CD4-positive, alpha-beta T cell treated with Interleukin-4 for 4 hours (primary cell): ENCODE data around the gene NUTM2F.
"Not testable (repeated sequence)": the region's sequence is repeated elsewhere in the genome, so short reads cannot be mapped to it uniquely, and the experiment has no call there.

ENCODE experiments used
- DNase-seq: peaks from one replicate; pipeline ENCODE4 v3.0.0-alpha.2; 2020

The NUTM2F gene

GRCh38 chr9:94315034-94315984 is 13.1 kb downstream of the NUTM2F start:
- DNase-seq, result not testable (repeated sequence)

- no peak for DNase-seq
Measured at GRCh38 chr9:94303321-94303720, 25.1 kb downstream of the NUTM2F start.

DNA sequence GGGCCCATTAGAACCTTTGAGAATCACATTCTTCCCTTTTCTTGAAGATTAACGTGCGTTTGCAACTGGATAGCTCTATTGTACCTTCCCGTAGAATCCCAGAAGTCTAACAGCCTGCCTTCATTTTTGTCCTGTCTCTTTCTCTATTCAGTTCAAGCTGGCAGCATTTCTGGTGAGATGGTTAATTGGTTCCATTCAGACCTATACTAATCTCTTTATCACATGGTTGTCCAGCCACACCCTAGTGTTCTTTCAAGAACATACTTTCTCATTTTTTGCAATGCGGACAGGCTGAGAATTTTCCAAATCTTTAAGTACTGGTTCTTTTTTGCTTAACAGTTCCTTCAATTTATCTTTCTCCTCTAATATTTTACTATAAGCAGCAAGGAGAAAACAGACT is 26.0 kb downstream of the NUTM2F start:
- no peak for DNase-seq

- DNase-seq, result no peak
Measured at GRCh38 chr9:94301583-94301982, 26.9 kb downstream of the NUTM2F start.

DNA sequence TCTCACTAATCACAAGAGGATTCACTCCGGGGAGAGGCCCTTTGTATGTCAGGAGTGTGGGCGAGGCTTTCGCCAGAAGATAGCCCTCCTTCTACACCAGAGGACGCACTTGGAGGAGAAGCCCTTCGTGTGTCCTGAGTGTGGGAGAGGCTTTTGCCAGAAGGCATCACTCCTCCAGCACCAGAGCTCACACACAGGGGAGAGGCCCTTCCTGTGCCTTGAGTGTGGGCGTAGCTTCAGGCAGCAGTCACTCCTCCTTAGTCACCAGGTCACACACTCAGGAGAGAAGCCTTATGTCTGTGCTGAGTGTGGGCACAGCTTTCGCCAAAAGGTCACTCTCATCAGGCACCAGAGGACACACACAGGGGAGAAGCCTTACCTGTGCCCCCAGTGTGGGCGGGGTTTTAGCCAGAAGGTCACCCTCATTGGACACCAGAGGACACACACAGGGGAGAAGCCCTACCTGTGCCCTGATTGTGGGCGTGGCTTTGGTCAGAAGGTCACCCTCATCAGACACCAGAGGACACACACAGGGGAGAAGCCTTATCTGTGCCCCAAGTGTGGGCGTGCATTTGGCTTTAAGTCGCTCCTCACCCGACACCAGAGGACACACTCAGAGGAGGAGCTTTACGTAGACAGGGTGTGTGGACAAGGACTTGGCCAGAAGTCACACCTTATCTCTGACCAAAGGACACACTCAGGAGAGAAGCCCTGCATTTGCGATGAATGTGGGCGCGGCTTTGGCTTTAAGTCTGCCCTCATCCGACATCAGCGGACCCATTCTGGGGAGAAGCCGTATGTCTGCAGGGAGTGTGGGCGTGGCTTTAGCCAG is 27.8 kb downstream of the NUTM2F start:
- no peak for DNase-seq

- DNase-seq, result no peak
Measured at GRCh38 chr9:94298949-94299599, 29.4 kb downstream of the NUTM2F start.

DNA sequence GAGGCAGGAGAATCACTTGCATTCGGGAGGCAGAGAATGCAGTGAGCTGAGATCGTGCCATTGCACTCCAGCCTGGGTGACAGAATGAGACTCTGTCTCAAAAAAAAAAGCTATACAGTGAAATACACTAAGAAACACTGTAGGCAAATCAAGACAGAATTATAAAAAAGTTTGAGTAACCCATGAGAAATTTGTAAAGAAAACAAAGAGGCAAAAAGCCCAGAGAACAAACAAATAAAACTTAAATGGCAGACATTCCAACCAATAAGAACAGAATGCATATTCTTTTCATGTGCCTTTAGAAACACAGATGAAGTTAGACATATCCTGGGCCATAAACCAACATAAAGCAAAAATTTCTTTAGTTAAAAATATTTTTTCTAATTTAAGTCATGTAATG is 38.8 kb downstream of the NUTM2F start:
- DNase-seq, result no peak

- no peak for DNase-seq
Measured at GRCh38 chr9:94287877-94288513, 40.4 kb downstream of the NUTM2F start.

GRCh38 chr9:94286116-94286515 is 42.3 kb downstream of the NUTM2F start:
- no peak for DNase-seq

DNA sequence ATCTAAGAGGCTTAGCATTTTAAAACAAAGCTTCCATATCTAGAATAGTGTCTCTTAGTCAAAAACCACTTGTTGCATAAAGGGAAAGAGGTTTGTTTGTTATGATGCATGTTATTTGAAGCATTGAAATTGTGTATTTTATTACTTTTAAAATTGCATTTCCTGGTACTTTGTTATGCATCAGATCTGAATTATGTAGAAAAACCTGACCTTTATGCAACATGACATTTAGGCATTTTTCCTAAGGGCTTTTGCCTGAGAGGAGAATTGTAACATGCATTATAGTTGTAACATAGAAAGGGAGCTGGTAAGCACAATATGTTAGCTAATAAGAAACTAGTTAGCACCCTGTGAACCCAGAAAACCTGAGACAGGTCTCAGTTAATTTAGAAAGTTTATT is 47.3 kb downstream of the NUTM2F start:
- no peak for DNase-seq

- no peak for DNase-seq
Measured at GRCh38 chr9:94280409-94280989, 47.9 kb downstream of the NUTM2F start.

DNA sequence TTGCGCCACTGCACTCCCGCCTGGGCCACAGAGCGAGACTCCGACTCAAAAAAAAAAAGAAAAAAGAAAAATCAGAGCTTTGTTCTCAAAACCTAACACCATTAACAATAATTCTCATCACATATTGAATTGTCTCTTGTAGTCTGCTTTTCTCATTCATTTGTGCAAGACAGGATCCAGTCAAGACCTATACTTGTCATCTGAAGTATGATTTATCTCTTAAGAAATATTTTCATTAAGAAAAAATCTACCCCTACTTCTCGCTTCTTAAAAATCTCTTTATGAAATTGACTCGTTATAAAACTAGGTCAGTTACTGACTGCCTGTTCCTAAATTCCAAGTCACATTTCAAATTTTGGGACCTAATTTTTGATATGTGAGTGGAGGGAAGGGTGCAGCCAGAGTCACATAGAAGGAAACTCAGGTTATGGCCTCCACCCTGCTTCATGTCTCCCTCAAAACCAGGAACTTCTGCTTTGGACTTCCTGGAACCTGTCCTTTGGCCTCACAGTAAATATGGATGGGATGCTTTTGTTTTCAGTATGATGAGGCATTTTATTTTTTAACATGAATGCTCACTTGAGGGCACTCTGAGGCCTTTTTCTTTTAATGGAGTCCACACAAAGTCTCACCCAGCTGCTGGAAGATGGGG is 50.4 kb downstream of the NUTM2F start:
- no peak for DNase-seq

GRCh38 chr9:94277029-94277428 is 51.4 kb downstream of the NUTM2F start:
- not testable (repeated sequence) for DNase-seq

DNA sequence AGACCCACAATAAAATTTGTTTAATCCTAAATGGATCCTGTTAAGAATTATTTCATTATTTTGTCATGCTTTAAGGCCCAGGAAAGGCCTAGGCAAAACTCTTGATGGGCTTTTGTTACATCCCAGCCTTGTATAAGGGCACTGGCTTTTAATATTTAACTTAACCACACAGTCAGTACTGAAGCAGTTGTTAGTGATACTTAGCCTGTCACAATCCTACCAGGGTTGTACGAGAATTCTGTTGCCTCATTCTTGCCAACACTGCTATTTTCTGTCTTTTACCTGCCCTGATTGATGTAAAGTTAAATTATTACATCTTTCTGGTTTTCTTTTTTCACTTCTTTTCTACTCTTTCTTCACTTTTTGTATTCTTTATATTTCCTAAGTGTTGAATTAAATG is 58.4 kb downstream of the NUTM2F start:
- DNase-seq, result no peak

GRCh38 chr9:94269264-94269663 is 59.2 kb downstream of the NUTM2F start:
- no peak for DNase-seq
